HepG2 (cell line): Measurements from ENCODE around the gene UBE3A. TPM values are rescaled to one million over a fixed set of nuclear protein-coding genes. Genes with fewer than 3 reads are reported as not detected.

Experiments used
- ATAC-seq: fragments of 200-7000 bp; cut with Tn5 transposase; 3 replicates; pipeline ENCODE4 v1.9.1; 2020; ENCODE audit warnings: mild to moderate bottlenecking, moderate library complexity
- BruUV-seq: library from RNA; stranded (reverse); fragments of 400-500 nt; replicated peaks from 2 replicates; lab custom pipeline; 2021; lab: Mats Ljungman, UMichigan
- CTCF ChIA-PET: fragments of 300-600 bp; formaldehyde crosslinking; extraction: SDS; loops from one replicate; lab custom pipeline; 2021; ENCODE audit warnings: low total read pairs, inconsistent platforms, low intra/inter-chr PET ratio; lab: Yijun Ruan, JAX
- POLR2A ChIA-PET: fragments of 350-600 bp; sonication (Branson Sonifier 250); formaldehyde crosslinking; loops from one replicate; lab custom pipeline; 2020; ENCODE audit warnings: antibody characterized with exemption, inconsistent platforms; lab: Yijun Ruan, JAX
- DNase-seq: peaks from one replicate; pipeline ENCODE4 v3.0.0-alpha.2; 2015; ENCODE audit warnings: low spot score
- FAIRE-seq: peaks from 3 replicates; lab custom pipeline; 2011; peaks lifted over from hg19 to GRCh38; lab: Jason Lieb, UNC
- H2AFZ ChIP-seq: one replicate; pipeline ENCODE4 v1.6.1; 2011; ENCODE audit warnings: low read length, inconsistent platforms
- H3K27ac ChIP-seq: fragments of 300-600 bp; 3 replicates; pipeline ENCODE4 v1.8.0; 2011; ENCODE audit warnings: mixed run types, mild to moderate bottlenecking, mixed read lengths, low read length, inconsistent platforms; ENCODE audit not compliant: insufficient read depth; ENCODE audit errors: extremely low read length
- H3K27me3 ChIP-seq, 2 experiments: fragments of 200-600 bp in 1 of 2; 2 replicates in 1 of 2; 3 replicates in 1 of 2; pipeline versions ENCODE4 v1.6.0 to v1.8.0; 2011; ENCODE audit warnings: low read length in 2 of 2, mild to moderate bottlenecking in 2 of 2, moderate library complexity in 2 of 2, inconsistent platforms in 1 of 2; ENCODE audit not compliant: insufficient read depth in 2 of 2, control insufficient read depth in 1 of 2
- H3K36me3 ChIP-seq, 2 experiments: fragments of 200-600 bp in 1 of 2; replicated peaks in 1 of 2; 2 replicates in 1 of 2; 3 replicates in 1 of 2; pipeline versions ENCODE4 v1.5.1 to v1.8.0; 2011; ENCODE audit warnings: low read length in 2 of 2, inconsistent platforms in 1 of 2; ENCODE audit not compliant: insufficient read depth in 2 of 2, control insufficient read depth in 1 of 2
- H3K4me1 ChIP-seq: 2 replicates; pipeline ENCODE4 v1.5.1; 2012; ENCODE audit warnings: low read length, inconsistent platforms; ENCODE audit not compliant: insufficient read depth
- H3K4me2 ChIP-seq: 2 replicates; pipeline ENCODE4 v1.6.0; 2011; ENCODE audit warnings: low read depth, low read length, inconsistent platforms
- H3K4me3 ChIP-seq, 3 experiments: fragments of 200-600 bp in 1 of 3; sonication (generic), shearing (Covaris generic) in 1 of 3; replicated peaks in 1 of 3; 2 replicates each; pipeline ENCODE4 v1.5.1; 2011 to 2016; ENCODE audit warnings: low read length in 3 of 3, inconsistent platforms in 2 of 3, low read depth in 2 of 3, mild to moderate bottlenecking in 2 of 3, control low read depth in 1 of 3, mixed read lengths in 1 of 3; ENCODE audit not compliant: insufficient read depth in 1 of 3
- H3K79me2 ChIP-seq: one replicate; pipeline ENCODE4 v1.6.1; 2011; ENCODE audit warnings: low read length, inconsistent platforms; ENCODE audit not compliant: insufficient read depth
- H3K9ac ChIP-seq: 2 replicates; pipeline ENCODE4 v1.6.0; 2011; ENCODE audit warnings: mild to moderate bottlenecking, low read depth, low read length, inconsistent platforms; ENCODE audit not compliant: insufficient read depth
- H3K9me3 ChIP-seq: 2 replicates; pipeline ENCODE4 v1.5.1; 2012; ENCODE audit warnings: mild to moderate bottlenecking, low read length
- H4K20me1 ChIP-seq: 2 replicates; pipeline ENCODE4 v1.6.0; 2011; ENCODE audit warnings: inconsistent platforms, mild to moderate bottlenecking, low read length, moderate library complexity; ENCODE audit not compliant: insufficient read depth
- HBP1 ChIP-seq: IDR thresholded peaks from 2 replicates; pipeline ENCODE4 v1.6.1; 2016; ENCODE audit warnings: low read depth, control low read depth
- HOXA7 ChIP-seq: sonication (generic); formaldehyde crosslinking; IDR thresholded peaks from 2 replicates; pipeline ENCODE4 v1.8.1; 2022; ENCODE audit warnings: mild to moderate bottlenecking, missing genetic modification reagents, moderate library complexity
- KLF15 ChIP-seq: sonication (generic); formaldehyde crosslinking; IDR thresholded peaks from 2 replicates; pipeline ENCODE4 v1.8.1; 2023; ENCODE audit warnings: borderline replicate concordance, mild to moderate bottlenecking, inconsistent platforms, missing genetic modification reagents, mixed read lengths
- MATR3 ChIP-seq: sonication (generic); formaldehyde crosslinking; IDR thresholded peaks from 2 replicates; pipeline ENCODE4 v1.4.0; 2020; ENCODE audit warnings: missing genetic modification reagents
- RXRA ChIP-seq: sonication (generic); formaldehyde crosslinking; IDR thresholded peaks from 2 replicates; pipeline ENCODE4 v1.5.1; 2020; ENCODE audit warnings: missing genetic modification reagents
- SMARCE1 ChIP-seq: fragments of 450-650 bp; IDR thresholded peaks from 2 replicates; pipeline ENCODE4 v1.6.1; 2017; ENCODE audit warnings: borderline replicate concordance
- TGIF2 ChIP-seq: IDR thresholded peaks from 2 replicates; pipeline ENCODE4 v1.6.1; 2016; ENCODE audit warnings: control low read depth, missing compliant biosample characterization
- ZFAT ChIP-seq: sonication (generic); formaldehyde crosslinking; conservative IDR thresholded peaks from 2 replicates; pipeline ENCODE4 v1.8.1; 2023; ENCODE audit warnings: missing genetic modification reagents, inconsistent platforms
- ZFX ChIP-seq: sonication (generic); formaldehyde crosslinking; IDR thresholded peaks from 2 replicates; pipeline ENCODE4 v1.4.0; 2020; ENCODE audit warnings: mild to moderate bottlenecking, low read depth, missing genetic modification reagents, moderate library complexity
- ZNF24 ChIP-seq: fragments of 450-650 bp; IDR thresholded peaks from 2 replicates; pipeline ENCODE4 v1.6.1; 2017; ENCODE audit warnings: antibody characterized with exemption, mild to moderate bottlenecking
- ZNF562 ChIP-seq: sonication (generic); formaldehyde crosslinking; IDR thresholded peaks from 2 replicates; pipeline ENCODE4 v1.8.0; 2022; ENCODE audit warnings: missing genetic modification reagents, borderline replicate concordance
- WGBS: methylation state at CpG from one replicate; pipeline ENCODE4 v1.1.6; 2017; ENCODE audit warnings: low lambda C conversion rate; 5-methylcytosine and 5-hydroxymethylcytosine counted together
- in situ Hi-C: cut with HindIII; loops from 2 replicates; pipeline ENCODE4 v1.10.0; 2017; ENCODE audit warnings: low pct_unique_long_range_greater_than_20kb; ENCODE audit not compliant: extremely low pct_ligation_motif_present
- intact Hi-C: fragments of 100-400 bp; cut with micrococcal nuclease; formaldehyde crosslinking; loops from one replicate; pipeline ENCODE4 v1.10.0; 2022; ENCODE audit not compliant: unreplicated experiment
- polyA plus RNA-seq, 8 experiments: library from polyadenylated mRNA; depleted of rRNA in 3 of 8; stranded (reverse) in 7 of 8; unstranded in 1 of 8; fragments of >200 nt; fragmentation: Illumina TruSeq in 4 of 8; extraction: Trizol in 4 of 8; gene quantifications; 2 replicates each; pipeline versions ENCODE4 v1.2.1 to v1.2.3, GENCODE V29; 2011 to 2016; ENCODE audit warnings: low read depth in 4 of 8, missing spikeins in 1 of 8, mixed read lengths in 1 of 8; ENCODE audit not compliant: insufficient read depth in 1 of 8
- total RNA-seq, 5 experiments: library from RNA; depleted of rRNA; stranded (reverse); fragments of >200 nt; fragmentation: Illumina TruSeq; extraction: Trizol; gene quantifications; 2 replicates each; pipeline ENCODE4 v1.2.3, GENCODE V29; 2016; ENCODE audit warnings: low read depth in 1 of 5

UBE3A gene
- total and polyA plus RNA-seq, 2 of the 13 experiments (the other 11 are each of a cell fraction or from before 2014, with no cell fraction given): 17.3 to 80.5 TPM

GRCh38 chr15:25378501-25378901 is 60.3 kb downstream of the UBE3A start:
- Histone ChIP-seq H3K79me2 (peaks cover 17% of the 10 kb centered on the region), H3K4me1 (peaks cover 17% of the 10 kb centered on the region), H3K27ac (no peak overlapping the region), H3K4me3 (no peak overlapping the region), H3K4me2 (no peak overlapping the region), H3K27me3 (no peaks in the 10 kb centered on the region), H3K36me3 (peaks cover 7 to 25% of the 10 kb centered on the region in 2 experiments; a peak in 4 of 5 replicates), H2AFZ (no peak overlapping the region), H3K9ac (no peak overlapping the region), H3K9me3 (no peaks in the 10 kb centered on the region), H4K20me1 (peaks cover 10% of the 10 kb centered on the region)
- no peak for FAIRE-seq
- 92% methylated on average over 2 of the region's 2 CpGs for WGBS
- DNase-seq: no peak
- ATAC-seq: no peak
- TF ChIP-seq RXRA (CRISPR knock-in tag) (no peak), KLF15 (no peak), ZNF24 (no peak), ZFX (CRISPR knock-in tag) (no peak), MATR3 (no peak), SMARCE1 (no peak), HBP1 (CRISPR knock-in tag) (no peak), ZFAT (CRISPR knock-in tag) (no peak), ZNF562 (CRISPR knock-in tag) (no peak), TGIF2 (no peak), HOXA7 (CRISPR knock-in tag) (no peak)
- ChIA-PET POLR2A (no interaction called here), CTCF (no interaction called here)
- intact Hi-C loops: loop anchor here (10.0 kb wide), 1 partner anchor 56 kb away; the partner anchor contains the start of gene UBE3A
- in situ Hi-C loops: loop anchor here (10.0 kb wide), 1 partner anchor 56 kb away; the partner anchor contains the start of gene UBE3A
- BruUV-seq: no TSS peak
